Measurements from ENCODE around the gene SWSAP1. TPM values are rescaled to one million over a fixed set of nuclear protein-coding genes. Genes with fewer than 3 reads are reported as not detected.

The SWSAP1 gene
- total RNA-seq, 1 experiment from 2014 or later, result 1.4 TPM

DNA sequence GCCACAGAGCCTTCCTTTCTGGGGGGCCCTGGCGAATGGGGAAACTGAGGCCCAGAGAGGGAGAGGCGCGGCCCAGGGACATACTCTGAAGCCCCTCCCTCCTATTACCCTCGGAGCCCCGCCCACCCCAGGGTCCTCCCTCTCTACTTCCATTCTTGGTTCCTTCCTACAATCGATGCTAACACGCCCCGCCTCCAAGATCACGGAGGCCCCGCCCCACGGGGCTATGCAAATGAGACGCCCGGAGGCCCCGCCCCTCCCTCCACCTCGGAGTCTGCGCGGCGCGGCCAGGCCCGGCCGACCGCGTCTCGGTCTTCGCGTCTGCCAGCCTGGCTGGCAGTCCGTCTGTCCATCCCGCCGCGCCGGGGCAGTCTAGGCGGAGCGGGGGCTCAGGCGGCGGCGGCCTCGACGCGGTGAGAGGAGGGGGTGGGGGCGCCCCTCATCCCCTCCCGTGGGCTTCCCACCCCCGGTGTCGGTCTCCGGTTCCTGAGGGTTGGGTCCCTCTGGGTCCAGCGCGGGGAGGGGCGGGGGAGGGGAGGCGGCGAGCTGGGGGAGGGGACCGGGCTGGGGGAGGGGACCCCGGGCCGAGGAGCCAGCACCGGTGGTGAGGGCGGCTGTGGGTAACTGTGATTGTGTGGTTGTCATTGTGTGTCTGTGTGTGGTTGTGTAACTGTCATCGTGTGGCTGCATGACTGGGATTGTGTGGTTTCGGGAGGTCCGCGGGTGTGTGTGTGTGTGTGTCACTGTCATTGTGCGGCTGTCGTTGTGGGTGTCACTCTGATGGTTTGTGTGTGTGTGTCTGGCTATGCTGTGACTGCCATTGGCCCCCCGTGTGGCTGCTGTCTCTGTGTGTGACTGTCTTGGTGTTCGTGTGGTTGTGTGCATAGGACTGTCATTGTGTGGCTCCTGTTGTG is 19.0 kb upstream of the SWSAP1 start, which contains the start of gene PLPPR2:
PLPPR2 (plus strand) TSS at position 273 of the 914 bp plus-strand sequence. CDS start 2,242 bp downstream, outside the sequence.
- intact Hi-C loops (cut with micrococcal nuclease), result no loop called here
- TF ChIP-seq, protein P1, sequence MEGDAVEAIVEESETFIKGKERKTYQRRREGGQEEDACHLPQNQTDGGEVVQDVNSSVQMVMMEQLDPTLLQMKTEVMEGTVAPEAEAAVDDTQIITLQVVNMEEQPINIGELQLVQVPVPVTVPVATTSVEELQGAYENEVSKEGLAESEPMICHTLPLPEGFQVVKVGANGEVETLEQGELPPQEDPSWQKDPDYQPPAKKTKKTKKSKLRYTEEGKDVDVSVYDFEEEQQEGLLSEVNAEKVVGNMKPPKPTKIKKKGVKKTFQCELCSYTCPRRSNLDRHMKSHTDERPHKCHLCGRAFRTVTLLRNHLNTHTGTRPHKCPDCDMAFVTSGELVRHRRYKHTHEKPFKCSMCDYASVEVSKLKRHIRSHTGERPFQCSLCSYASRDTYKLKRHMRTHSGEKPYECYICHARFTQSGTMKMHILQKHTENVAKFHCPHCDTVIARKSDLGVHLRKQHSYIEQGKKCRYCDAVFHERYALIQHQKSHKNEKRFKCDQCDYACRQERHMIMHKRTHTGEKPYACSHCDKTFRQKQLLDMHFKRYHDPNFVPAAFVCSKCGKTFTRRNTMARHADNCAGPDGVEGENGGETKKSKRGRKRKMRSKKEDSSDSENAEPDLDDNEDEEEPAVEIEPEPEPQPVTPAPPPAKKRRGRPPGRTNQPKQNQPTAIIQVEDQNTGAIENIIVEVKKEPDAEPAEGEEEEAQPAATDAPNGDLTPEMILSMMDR (IDR thresholded peaks at IDR 0.05; ENCODE audit: unreplicated experiment), result no peak
- peaks cover 26% of the 10 kb centered on the region for H3K4me1 Mint-ChIP-seq (ENCODE audit: insufficient read depth, unreplicated experiment)
- H3K36me3 Mint-ChIP-seq (ENCODE audit: insufficient read depth, unreplicated experiment), result peaks cover 7% of the 10 kb centered on the region
- POLR2A ChIA-PET, result no interaction called here
- no TSS peak for BruUV-seq (replicated peaks)
- peak within 1 kb of the TSS; percentile 52 for H3K27ac Mint-ChIP-seq (ENCODE audit: low read depth, unreplicated experiment)
- peak within 1 kb of the TSS; percentile 83 for H3K4me3 Mint-ChIP-seq (ENCODE audit: unreplicated experiment)
- H3K27me3 Mint-ChIP-seq (ENCODE audit: insufficient read depth, unreplicated experiment), result no peaks in the 10 kb centered on the region
- CTCF ChIA-PET, result no interaction called here
- no peaks in the 10 kb centered on the region for H3K9me3 Mint-ChIP-seq (ENCODE audit: unreplicated experiment)
- peak; percentile 94 for DNase-seq (ENCODE audit: unreplicated experiment)

DNA sequence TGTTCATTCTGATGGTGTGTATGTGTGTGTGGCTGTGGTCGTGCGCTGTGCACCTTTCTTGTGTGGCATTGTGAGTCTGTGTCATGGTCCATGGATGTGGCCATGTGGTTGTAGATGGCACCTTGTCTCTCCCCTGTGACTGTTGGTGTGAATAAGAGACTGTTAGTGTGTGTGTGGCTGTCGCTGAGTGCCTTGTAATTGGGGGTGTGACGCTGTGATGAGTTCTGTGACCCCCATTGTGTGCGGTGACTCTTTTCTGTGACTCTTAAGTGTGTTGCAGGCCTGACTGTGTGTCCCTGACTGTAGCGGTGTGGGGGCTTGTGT is 18.4 kb upstream of the SWSAP1 start:
- no TSS peak for BruUV-seq (replicated peaks)

DNA sequence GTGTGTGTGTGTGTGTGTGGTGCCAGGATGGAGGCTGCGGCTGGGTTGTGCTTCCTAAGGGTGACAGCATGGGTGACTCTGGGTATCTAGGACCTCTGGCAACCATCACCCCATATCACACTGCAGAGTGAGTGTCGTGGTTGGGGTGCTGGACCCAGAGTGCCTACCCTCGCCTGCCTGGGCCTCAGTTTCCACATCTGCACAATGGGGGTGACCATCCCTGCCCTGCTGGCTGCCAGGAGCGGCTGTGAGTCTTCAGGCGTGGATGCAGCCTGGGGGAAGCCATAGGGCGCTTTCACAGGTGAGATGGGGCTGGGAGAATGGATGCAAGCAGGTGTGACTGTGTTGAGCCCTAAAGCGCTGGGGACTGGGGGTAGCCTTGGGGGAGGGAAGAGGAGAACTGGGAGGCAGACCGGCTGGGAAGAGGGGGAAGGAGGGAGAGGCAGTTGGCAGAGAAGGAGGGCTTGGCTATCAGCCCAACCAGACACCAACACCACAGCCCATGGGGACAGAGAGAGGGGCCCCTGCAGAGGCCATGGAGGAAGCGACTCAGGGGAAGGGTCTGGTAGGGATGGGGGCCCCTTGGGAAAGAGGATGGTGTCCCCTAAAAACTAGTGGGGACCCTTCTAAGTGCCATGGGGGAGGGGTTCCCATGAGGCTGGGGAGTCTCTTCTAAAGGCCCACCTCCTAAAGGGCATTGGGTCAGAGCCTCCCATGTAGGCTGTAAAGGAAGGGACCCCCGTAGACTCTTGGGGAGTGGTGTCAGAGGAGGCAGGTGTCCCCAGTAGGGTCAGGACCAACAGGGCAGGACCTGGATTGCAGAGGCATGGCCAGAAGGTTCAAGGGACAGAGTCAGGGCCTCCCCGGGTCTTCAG is 17.6 kb upstream of the SWSAP1 start:
- POLR2A ChIA-PET, result no interaction called here
- peak overlapping the region; percentile 83 for H3K4me3 Mint-ChIP-seq (ENCODE audit: unreplicated experiment)
- H3K9me3 Mint-ChIP-seq (ENCODE audit: unreplicated experiment), result no peaks in the 10 kb centered on the region
- TF ChIP-seq, protein P1 (IDR thresholded peaks at IDR 0.05; ENCODE audit: unreplicated experiment), result no peak
- H3K36me3 Mint-ChIP-seq (ENCODE audit: insufficient read depth, unreplicated experiment), result peaks cover 16% of the 10 kb centered on the region
- intact Hi-C loops (cut with micrococcal nuclease), result no loop called here
- CTCF ChIA-PET, result no interaction called here
- no TSS peak for BruUV-seq (replicated peaks)
- no peaks in the 10 kb centered on the region for H3K27me3 Mint-ChIP-seq (ENCODE audit: insufficient read depth, unreplicated experiment)
- H3K4me1 Mint-ChIP-seq (ENCODE audit: insufficient read depth, unreplicated experiment), result peaks cover 26% of the 10 kb centered on the region
- peak overlapping the region; percentile 52 for H3K27ac Mint-ChIP-seq (ENCODE audit: low read depth, unreplicated experiment)
- no peak for DNase-seq (ENCODE audit: unreplicated experiment)

More for the DNA sequence above, 18.4 kb upstream of the SWSAP1 start:
- intact Hi-C loops (cut with micrococcal nuclease), result no loop called here
- no peaks in the 10 kb centered on the region for H3K27me3 Mint-ChIP-seq (ENCODE audit: insufficient read depth, unreplicated experiment)
- H3K4me3 Mint-ChIP-seq (ENCODE audit: unreplicated experiment), result peak overlapping the region; percentile 83
- DNase-seq (ENCODE audit: unreplicated experiment), result no peak
- peaks cover 12% of the 10 kb centered on the region for H3K36me3 Mint-ChIP-seq (ENCODE audit: insufficient read depth, unreplicated experiment)
- POLR2A ChIA-PET, result no interaction called here
- peak overlapping the region; percentile 52 for H3K27ac Mint-ChIP-seq (ENCODE audit: low read depth, unreplicated experiment)
- peaks cover 26% of the 10 kb centered on the region for H3K4me1 Mint-ChIP-seq (ENCODE audit: insufficient read depth, unreplicated experiment)
- TF ChIP-seq, protein P1 (IDR thresholded peaks at IDR 0.05; ENCODE audit: unreplicated experiment), result no peak
- CTCF ChIA-PET, result no interaction called here
- H3K9me3 Mint-ChIP-seq (ENCODE audit: unreplicated experiment), result no peaks in the 10 kb centered on the region

DNA sequence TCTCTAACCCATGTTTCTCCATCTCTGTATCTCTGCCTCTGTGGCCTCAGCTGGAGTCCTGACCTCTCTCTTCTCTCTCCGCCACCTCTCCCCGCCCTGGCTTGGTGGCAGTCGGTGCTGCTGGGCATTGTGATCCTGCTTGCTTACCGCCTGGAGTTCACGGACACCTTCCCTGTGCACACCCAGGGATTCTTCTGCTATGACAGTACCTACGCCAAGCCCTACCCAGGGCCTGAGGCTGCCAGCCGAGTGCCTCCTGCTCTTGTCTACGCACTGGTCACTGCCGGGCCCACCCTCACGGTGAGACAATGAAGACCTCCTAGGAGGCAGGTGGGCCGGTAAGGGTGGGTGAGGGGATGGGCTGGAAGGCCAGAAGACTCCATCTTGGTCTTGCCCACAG is 15.0 kb upstream of the SWSAP1 start:
- H3K4me1 Mint-ChIP-seq (ENCODE audit: insufficient read depth, unreplicated experiment), result peaks cover 26% of the 10 kb centered on the region
- H3K36me3 Mint-ChIP-seq (ENCODE audit: insufficient read depth, unreplicated experiment), result peaks cover 35% of the 10 kb centered on the region
- DNase-seq (ENCODE audit: unreplicated experiment), result no peak
- H3K27ac Mint-ChIP-seq (ENCODE audit: low read depth, unreplicated experiment), result no peak overlapping the region
- H3K9me3 Mint-ChIP-seq (ENCODE audit: unreplicated experiment), result no peaks in the 10 kb centered on the region
- BruUV-seq (replicated peaks), result no TSS peak
- H3K27me3 Mint-ChIP-seq (ENCODE audit: insufficient read depth, unreplicated experiment), result no peaks in the 10 kb centered on the region
- H3K4me3 Mint-ChIP-seq (ENCODE audit: unreplicated experiment), result no peak overlapping the region
- TF ChIP-seq, protein P1 (IDR thresholded peaks at IDR 0.05; ENCODE audit: unreplicated experiment), result no peak
- CTCF ChIA-PET, result interaction anchor here (1.0 kb wide), 1 partner anchor 21 kb away, joined by 3 read pairs; no protein-coding TSS in a partner anchor
- intact Hi-C loops (cut with micrococcal nuclease), result no loop called here
- POLR2A ChIA-PET, result interaction anchor here (1.6 kb wide), 1 partner anchor 15 kb away, joined by 7 read pairs; the partner anchor contains the start of gene SWSAP1
